ENCODE results near the gene OLFML2A. TPM values are rescaled to one million over a fixed set of nuclear protein-coding genes. Genes with fewer than 3 reads are reported as not detected.
A peak's percentile ranks its signal among the peaks of the same experiment; 100 is the strongest.
"Not testable (repeated sequence)": the region's sequence is repeated elsewhere in the genome, so short reads cannot be mapped to it uniquely, and the experiment has no call there.

The OLFML2A gene
- total RNA-seq (2.9 TPM), polyA plus RNA-seq (3.1 TPM)
- long read RNA-seq, donor 1, result 0 reads
- long read RNA-seq, donor 2, result 0 reads
- long read RNA-seq, donor 3, result 0 reads
- long read RNA-seq, donor 4, result 0 reads
- long read RNA-seq, donor 5, result 0 reads
- long read RNA-seq, donor 6, full-length matches to known transcripts, result 3 of 3 reads
- long read RNA-seq, donor 6, partial matches to known transcripts, result 0 of 3 reads
- long read RNA-seq, donor 6, other reads (novel, unspliced or antisense), result 0 of 3 reads
- long read RNA-seq, donor 7, result 0 reads
- long read RNA-seq, donor 8, result 0 reads
- long read RNA-seq, donor 9, result 0 reads
- long read RNA-seq, donor 10, result 0 reads

GRCh38 chr9:124776954-124777648 is at the start of gene OLFML2A:
TSS of gene OLFML2A (plus strand) at chr9:124777133. CDS start at chr9:124777271, 138 bp downstream.
- no peak within 1 kb of the TSS for H3K27ac ChIP-seq (ENCODE audit: low read depth in 1 of 2, low read length in 1 of 2)

GRCh38 chr9:124730772-124731171 is 46.2 kb upstream of the OLFML2A start:
- Histone ChIP-seq H3K9me3 (ENCODE audit: control insufficient read depth in 2 of 2, insufficient read depth in 1 of 2, low read length in 1 of 2) (no peaks in the 10 kb centered on the region), H3K4me3 (ENCODE audit: low read length in 2 of 2) (no peak overlapping the region), H3K4me1 (ENCODE audit: control insufficient read depth in 2 of 2, insufficient read depth in 2 of 2, low read length in 2 of 2) (no peaks in the 10 kb centered on the region), H3K36me3 (ENCODE audit: control insufficient read depth in 2 of 2, insufficient read depth in 2 of 2, low read length in 1 of 2) (no peaks in the 10 kb centered on the region), H3K27me3 (ENCODE audit: control insufficient read depth in 2 of 2, insufficient read depth in 1 of 2, low read length in 1 of 2) (no peaks in the 10 kb centered on the region), H3K27ac (ENCODE audit: low read depth in 1 of 2, low read length in 1 of 2) (no peak overlapping the region)
- DNase-seq (ENCODE audit: low read depth in 6 of 9, low spot score in 9 of 9), result no peak
- WGBS, result 96% methylated on average over 2 of the region's 2 CpGs

More at GRCh38 chr9:124776954-124777648, at the start of gene OLFML2A:
- peaks cover 46 to 92% of the 10 kb centered on the region in 2 donors for H3K27me3 ChIP-seq (ENCODE audit: control insufficient read depth in 2 of 2, insufficient read depth in 1 of 2, low read length in 1 of 2)
- no peaks in the 10 kb centered on the region for H3K36me3 ChIP-seq (ENCODE audit: control insufficient read depth in 2 of 2, insufficient read depth in 2 of 2, low read length in 1 of 2)
- H3K4me1 ChIP-seq (ENCODE audit: control insufficient read depth in 2 of 2, insufficient read depth in 2 of 2, low read length in 2 of 2), result peaks cover 6 to 15% of the 10 kb centered on the region in 2 donors
- H3K4me3 ChIP-seq (ENCODE audit: low read length in 2 of 2), result peak within 1 kb of the TSS; percentile 18 to 41
- no peak for DNase-seq (ENCODE audit: low read depth in 6 of 9, low spot score in 9 of 9)
- WGBS, result 2% methylated on average over 87 of the region's 87 CpGs
- peaks cover 0 to 7% of the 10 kb centered on the region in 2 donors for H3K9me3 ChIP-seq (ENCODE audit: control insufficient read depth in 2 of 2, insufficient read depth in 1 of 2, low read length in 1 of 2)

- peak in 2 of 9 donors; percentile 13 to 28 for DNase-seq (ENCODE audit: low read depth in 6 of 9, low spot score in 9 of 9)
- no peaks in the 10 kb centered on the region for H3K36me3 ChIP-seq (ENCODE audit: control insufficient read depth in 2 of 2, insufficient read depth in 2 of 2, low read length in 1 of 2)
- H3K9me3 ChIP-seq (ENCODE audit: control insufficient read depth in 2 of 2, insufficient read depth in 1 of 2, low read length in 1 of 2), result no peaks in the 10 kb centered on the region
- H3K4me3 ChIP-seq (ENCODE audit: low read length in 2 of 2), result no peak overlapping the region
- no peak overlapping the region for H3K27ac ChIP-seq (ENCODE audit: low read depth in 1 of 2, low read length in 1 of 2)
- WGBS, result 72% methylated on average over 14 of the region's 14 CpGs
- no peaks in the 10 kb centered on the region for H3K4me1 ChIP-seq (ENCODE audit: control insufficient read depth in 2 of 2, insufficient read depth in 2 of 2, low read length in 2 of 2)
- H3K27me3 ChIP-seq (ENCODE audit: control insufficient read depth in 2 of 2, insufficient read depth in 1 of 2, low read length in 1 of 2), result no peaks in the 10 kb centered on the region
Observed at GRCh38 chr9:124733964-124734740, 42.8 kb upstream of the OLFML2A start.

GRCh38 chr9:124734741-124735083 is 42.2 kb upstream of the OLFML2A start:
- not testable (repeated sequence) for DNase-seq (ENCODE audit: low read depth in 6 of 9, low spot score in 9 of 9); H3K27me3 ChIP-seq (ENCODE audit: control insufficient read depth in 2 of 2, insufficient read depth in 1 of 2, low read length in 1 of 2); H3K4me1 ChIP-seq (ENCODE audit: control insufficient read depth in 2 of 2, insufficient read depth in 2 of 2, low read length in 2 of 2); H3K36me3 ChIP-seq (ENCODE audit: control insufficient read depth in 2 of 2, insufficient read depth in 2 of 2, low read length in 1 of 2); H3K27ac ChIP-seq (ENCODE audit: low read depth in 1 of 2, low read length in 1 of 2); H3K4me3 ChIP-seq (ENCODE audit: low read length in 2 of 2); H3K9me3 ChIP-seq (ENCODE audit: control insufficient read depth in 2 of 2, insufficient read depth in 1 of 2, low read length in 1 of 2)
- WGBS, result 94% methylated on average over 7 of the region's 7 CpGs

GRCh38 chr9:124735121-124735520 is 41.8 kb upstream of the OLFML2A start:
- Histone ChIP-seq H3K9me3 (ENCODE audit: control insufficient read depth in 2 of 2, insufficient read depth in 1 of 2, low read length in 1 of 2) (no peaks in the 10 kb centered on the region), H3K4me3 (ENCODE audit: low read length in 2 of 2) (no peak overlapping the region), H3K4me1 (ENCODE audit: control insufficient read depth in 2 of 2, insufficient read depth in 2 of 2, low read length in 2 of 2) (no peaks in the 10 kb centered on the region), H3K27ac (ENCODE audit: low read depth in 1 of 2, low read length in 1 of 2) (no peak overlapping the region), H3K36me3 (ENCODE audit: control insufficient read depth in 2 of 2, insufficient read depth in 2 of 2, low read length in 1 of 2) (no peaks in the 10 kb centered on the region), H3K27me3 (ENCODE audit: control insufficient read depth in 2 of 2, insufficient read depth in 1 of 2, low read length in 1 of 2) (no peaks in the 10 kb centered on the region)
- DNase-seq (ENCODE audit: low read depth in 6 of 9, low spot score in 9 of 9), result no peak

DNA sequence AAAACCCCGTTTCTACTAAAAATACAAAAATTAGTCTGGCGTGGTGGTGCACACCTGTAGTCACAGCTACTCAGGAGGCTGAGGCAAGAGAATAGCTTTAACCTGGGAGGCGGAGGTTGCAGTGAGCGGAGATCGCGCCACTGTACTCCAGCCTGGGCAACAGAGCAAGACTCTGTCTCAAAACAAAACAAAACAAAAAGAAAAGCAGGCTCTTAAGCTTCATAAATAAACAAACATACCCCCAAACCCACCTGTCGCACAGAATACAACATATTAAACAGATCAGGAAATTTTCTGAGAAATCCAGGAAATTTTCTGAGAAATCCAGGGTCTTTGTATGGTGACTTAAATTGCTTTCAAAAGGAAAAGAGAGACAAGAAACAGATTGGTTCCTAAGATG is 38.9 kb upstream of the OLFML2A start:
- not testable (repeated sequence) for H3K4me1 ChIP-seq (ENCODE audit: control insufficient read depth in 2 of 2, insufficient read depth in 2 of 2, low read length in 2 of 2); H3K36me3 ChIP-seq (ENCODE audit: control insufficient read depth in 2 of 2, insufficient read depth in 2 of 2, low read length in 1 of 2); DNase-seq (ENCODE audit: low read depth in 6 of 9, low spot score in 9 of 9); H3K27ac ChIP-seq (ENCODE audit: low read depth in 1 of 2, low read length in 1 of 2); H3K27me3 ChIP-seq (ENCODE audit: control insufficient read depth in 2 of 2, insufficient read depth in 1 of 2, low read length in 1 of 2); H3K9me3 ChIP-seq (ENCODE audit: control insufficient read depth in 2 of 2, insufficient read depth in 1 of 2, low read length in 1 of 2); H3K4me3 ChIP-seq (ENCODE audit: low read length in 2 of 2)
- 97% methylated on average over 7 of the region's 7 CpGs for WGBS

DNA sequence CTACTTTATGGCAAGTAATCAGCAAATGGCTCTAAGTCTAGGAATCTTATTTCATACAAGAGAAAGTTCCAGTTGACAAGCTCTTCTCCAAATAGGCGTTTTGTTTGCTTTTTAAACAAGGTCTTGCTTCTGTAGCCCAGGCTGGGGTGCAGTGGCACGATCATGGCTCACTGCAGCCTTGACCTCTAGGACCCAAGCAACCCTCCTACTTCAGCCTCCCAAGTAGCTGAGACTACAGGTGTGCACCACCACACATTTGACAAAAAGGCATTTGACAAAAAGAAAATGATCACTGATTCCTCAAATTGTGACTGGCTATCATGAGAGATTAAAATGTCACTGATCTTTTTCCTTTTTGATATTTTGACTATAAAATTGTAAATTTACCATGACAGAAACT is 37.6 kb upstream of the OLFML2A start:
- no peaks in the 10 kb centered on the region for H3K27me3 ChIP-seq (ENCODE audit: control insufficient read depth in 2 of 2, insufficient read depth in 1 of 2, low read length in 1 of 2)
- no peaks in the 10 kb centered on the region for H3K9me3 ChIP-seq (ENCODE audit: control insufficient read depth in 2 of 2, insufficient read depth in 1 of 2, low read length in 1 of 2)
- WGBS, result 95% methylated on average over 2 of the region's 2 CpGs
- DNase-seq (ENCODE audit: low read depth in 6 of 9, low spot score in 9 of 9), result no peak
- no peaks in the 10 kb centered on the region for H3K4me1 ChIP-seq (ENCODE audit: control insufficient read depth in 2 of 2, insufficient read depth in 2 of 2, low read length in 2 of 2)
- H3K27ac ChIP-seq (ENCODE audit: low read depth in 1 of 2, low read length in 1 of 2), result no peak overlapping the region
- H3K4me3 ChIP-seq (ENCODE audit: low read length in 2 of 2), result no peak overlapping the region
- no peaks in the 10 kb centered on the region for H3K36me3 ChIP-seq (ENCODE audit: control insufficient read depth in 2 of 2, insufficient read depth in 2 of 2, low read length in 1 of 2)

- H3K4me3 ChIP-seq (ENCODE audit: low read length in 2 of 2), result no peak overlapping the region
- no peaks in the 10 kb centered on the region for H3K9me3 ChIP-seq (ENCODE audit: control insufficient read depth in 2 of 2, insufficient read depth in 1 of 2, low read length in 1 of 2)
- no peaks in the 10 kb centered on the region for H3K36me3 ChIP-seq (ENCODE audit: control insufficient read depth in 2 of 2, insufficient read depth in 2 of 2, low read length in 1 of 2)
- 96% methylated on average over 4 of the region's 4 CpGs for WGBS
- H3K27me3 ChIP-seq (ENCODE audit: control insufficient read depth in 2 of 2, insufficient read depth in 1 of 2, low read length in 1 of 2), result no peaks in the 10 kb centered on the region
- no peak overlapping the region for H3K27ac ChIP-seq (ENCODE audit: low read depth in 1 of 2, low read length in 1 of 2)
- no peaks in the 10 kb centered on the region for H3K4me1 ChIP-seq (ENCODE audit: control insufficient read depth in 2 of 2, insufficient read depth in 2 of 2, low read length in 2 of 2)
- DNase-seq (ENCODE audit: low read depth in 6 of 9, low spot score in 9 of 9), result no peak
Observed at GRCh38 chr9:124741149-124741548, 35.8 kb upstream of the OLFML2A start.

DNA sequence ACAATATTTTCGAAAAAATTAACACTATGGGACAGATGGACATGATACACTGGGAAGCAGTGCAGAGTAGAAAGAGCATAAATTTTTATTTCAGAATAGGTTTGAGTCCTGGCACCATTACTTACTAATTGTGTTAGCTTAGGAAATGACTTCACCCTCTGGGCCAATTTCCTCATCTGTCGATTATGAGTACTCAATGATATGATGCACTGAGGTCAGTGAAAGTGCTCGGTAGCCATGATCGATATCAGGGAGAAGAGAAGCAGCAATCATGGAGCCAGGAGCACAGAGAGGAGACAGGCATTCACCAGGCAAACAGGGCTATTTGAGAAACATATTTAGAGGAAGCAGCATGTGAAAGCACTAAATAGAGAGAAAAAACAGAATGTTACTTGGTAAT is 35.3 kb upstream of the OLFML2A start:
- Histone ChIP-seq H3K9me3 (ENCODE audit: control insufficient read depth in 2 of 2, insufficient read depth in 1 of 2, low read length in 1 of 2) (no peaks in the 10 kb centered on the region), H3K27ac (ENCODE audit: low read depth in 1 of 2, low read length in 1 of 2) (no peak overlapping the region), H3K36me3 (ENCODE audit: control insufficient read depth in 2 of 2, insufficient read depth in 2 of 2, low read length in 1 of 2) (no peaks in the 10 kb centered on the region), H3K4me1 (ENCODE audit: control insufficient read depth in 2 of 2, insufficient read depth in 2 of 2, low read length in 2 of 2) (no peaks in the 10 kb centered on the region), H3K27me3 (ENCODE audit: control insufficient read depth in 2 of 2, insufficient read depth in 1 of 2, low read length in 1 of 2) (no peaks in the 10 kb centered on the region), H3K4me3 (ENCODE audit: low read length in 2 of 2) (no peak overlapping the region)
- DNase-seq (ENCODE audit: low read depth in 6 of 9, low spot score in 9 of 9), result no peak
- 92% methylated on average over 4 of the region's 4 CpGs for WGBS
